Central memory CD4-positive, alpha-beta T cell (primary cell): ENCODE results near the gene UVRAG.
"Not testable (repeated sequence)": the region's sequence is repeated elsewhere in the genome, so short reads cannot be mapped to it uniquely, and the experiment has no call there.

ENCODE experiments used
- DNase-seq: peaks from one replicate; pipeline ENCODE4 v3.0.0; 2022

Gene UVRAG

GRCh38 chr11:76081084-76081483, 266.1 kb downstream of the UVRAG start:
- DNase-seq = not testable (repeated sequence)

- DNase-seq = no peak
Observed at GRCh38 chr11:76083563-76084451, 268.8 kb downstream of the UVRAG start.

- no peak for DNase-seq
Observed at GRCh38 chr11:76085270-76085669, 270.3 kb downstream of the UVRAG start.

- DNase-seq = no peak
Observed at GRCh38 chr11:76086743-76087635, 272.0 kb downstream of the UVRAG start.

- no peak for DNase-seq
Observed at GRCh38 chr11:76087749-76088148, 272.7 kb downstream of the UVRAG start.

- DNase-seq = no peak
Observed at GRCh38 chr11:76088511-76088910, 273.5 kb downstream of the UVRAG start.

- no peak for DNase-seq
Observed at GRCh38 chr11:76090174-76090573, 275.2 kb downstream of the UVRAG start.

- DNase-seq = no peak
Observed at GRCh38 chr11:76090821-76091220, 275.8 kb downstream of the UVRAG start.

- DNase-seq = no peak
Observed at GRCh38 chr11:76094740-76095139, 279.7 kb downstream of the UVRAG start.

GRCh38 chr11:76095891-76096290, 280.9 kb downstream of the UVRAG start:
- DNase-seq = no peak

- DNase-seq = no peak
Observed at GRCh38 chr11:76096552-76096951, 281.5 kb downstream of the UVRAG start.

GRCh38 chr11:76102802-76103201, 287.8 kb downstream of the UVRAG start:
- no peak for DNase-seq

- no peak for DNase-seq
Observed at GRCh38 chr11:76103460-76103859, 288.4 kb downstream of the UVRAG start.

GRCh38 chr11:76104285-76104684, 289.3 kb downstream of the UVRAG start:
- no peak for DNase-seq

- DNase-seq = no peak
Observed at GRCh38 chr11:76105637-76106036, 290.6 kb downstream of the UVRAG start.

- no peak for DNase-seq
Observed at GRCh38 chr11:76107971-76108370, 293.0 kb downstream of the UVRAG start.

- no peak for DNase-seq
Observed at GRCh38 chr11:76114238-76114637, 299.2 kb downstream of the UVRAG start.

GRCh38 chr11:76115555-76115954, 300.5 kb downstream of the UVRAG start:
- no peak for DNase-seq

GRCh38 chr11:76119032-76119431, 304.0 kb downstream of the UVRAG start:
- no peak for DNase-seq

GRCh38 chr11:76119779-76120178, 304.8 kb downstream of the UVRAG start:
- no peak for DNase-seq

GRCh38 chr11:76120513-76121101, 305.6 kb downstream of the UVRAG start:
- DNase-seq = no peak

GRCh38 chr11:76123248-76123647, 308.2 kb downstream of the UVRAG start:
- no peak for DNase-seq
